ENCODE results near the gene GPC6. TPM values are rescaled to one million over a fixed set of nuclear protein-coding genes. Genes with fewer than 3 reads are reported as not detected.

GPC6 gene
- total and polyA plus RNA-seq, 9 of the 15 experiments (the other 6 are each of a cell fraction or from before 2014, with no cell fraction given) = under 0.01 to 0.20 (median 0.01) TPM; not detected in 4

GRCh38 chr13:94093652-94094315 lies 867.2 kb downstream of the GPC6 start:
- in situ Hi-C loops (cut with MboI) (no loop called here), intact Hi-C loops (cut with micrococcal nuclease) (no loop called here)
- CTCF ChIA-PET (ENCODE audit: low intra/inter-chr PET ratio) = no interaction called here
- no peaks in the 10 kb centered on the region for H3K36me3 ChIP-seq (ENCODE audit: control insufficient read depth, insufficient read depth, low read length)
- H3K4me1 ChIP-seq (replicated peaks in 1 of 2; ENCODE audit: control insufficient read depth in 2 of 2, insufficient read depth in 2 of 2, low read length in 2 of 2) = no peaks in the 10 kb centered on the region
- H3K9me1 ChIP-seq (ENCODE audit: control insufficient read depth, insufficient read depth, low read length) = no peaks in the 10 kb centered on the region
- BruUV-seq (replicated peaks) = no TSS peak
- WGBS (ENCODE audit: insufficient coverage, low coverage, missing lambda C conversion rate) = 0% methylated on average over 2 of the region's 2 CpGs
- ATAC-seq (no peak), FAIRE-seq (no peak), DNase-seq (ENCODE audit: extremely low read depth in 1 of 4, low spot score in 3 of 4) (no peak)
- POLR2A ChIA-PET = no interaction called here
- H3K9me3 ChIP-seq (replicated peaks; ENCODE audit: control insufficient read depth, insufficient read depth, low read depth, low read length) = no peaks in the 10 kb centered on the region
- H3K79me2 ChIP-seq (ENCODE audit: control insufficient read depth, insufficient read depth, low read length) = no peaks in the 10 kb centered on the region
- no peaks in the 10 kb centered on the region for H4K20me1 ChIP-seq (replicated peaks; ENCODE audit: control insufficient read depth, insufficient read depth, low read length)
- H3K4me2 ChIP-seq (ENCODE audit: insufficient read depth, low read length) = no peak overlapping the region
- no peak overlapping the region for H3K27ac ChIP-seq (ENCODE audit: extremely low read depth, low read depth, low read length)
- H3K9ac ChIP-seq (ENCODE audit: insufficient read depth in 1 of 2, low read depth in 2 of 2, low read length in 2 of 2) = no peak overlapping the region
- no peak overlapping the region for H3K4me3 ChIP-seq
- no peak overlapping the region for H2AFZ ChIP-seq (ENCODE audit: low read depth, low read length)
- H3K27me3 ChIP-seq (ENCODE audit: control insufficient read depth in 2 of 2, insufficient read depth in 2 of 2, low read length in 2 of 2) = no peaks in the 10 kb centered on the region
- no peak for TF ChIP-seq ETS1 (conservative IDR thresholded peaks at IDR 0.05; ENCODE audit: control insufficient read depth, low read depth, low read length)
- no peak for TF ChIP-seq NR2F6 (CRISPR knock-in tag; IDR thresholded peaks at IDR 0.05)
- no peak for TF ChIP-seq BMI1 (IDR thresholded peaks at IDR 0.05; ENCODE audit: low read length)
- TF ChIP-seq ZNF311 (CRISPR knock-in tag; IDR thresholded peaks at IDR 0.05) = no peak
- TF ChIP-seq CHAMP1 (IDR thresholded peaks at IDR 0.05) = no peak
- no peak for TF ChIP-seq DMBX1 (CRISPR knock-in tag; IDR thresholded peaks at IDR 0.05; ENCODE audit: borderline replicate concordance)
- TF ChIP-seq NCOR1 (IDR thresholded peaks at IDR 0.05) = no peak
- TF ChIP-seq HDAC1 (IDR thresholded peaks at IDR 0.05) = no peak
- TF ChIP-seq ILF3 (IDR thresholded peaks at IDR 0.05; ENCODE audit: borderline replicate concordance) = no peak
- TF ChIP-seq FUS (optimal IDR thresholded peaks at IDR 0.05; ENCODE audit: low read depth, low read length) = no peak
- no peak for TF ChIP-seq ZNF354B (CRISPR knock-in tag; IDR thresholded peaks at IDR 0.05)
- TF ChIP-seq UBTF (IDR thresholded peaks at IDR 0.05; ENCODE audit: borderline replicate concordance in 1 of 2, low read depth in 2 of 2, low read length in 2 of 2) = no peak
- TF ChIP-seq RAD21 (CRISPR knock-in tag; conservative IDR thresholded peaks at IDR 0.05 in 1 of 2, IDR thresholded peaks at IDR 0.05 in 1 of 2) = no peak
- TF ChIP-seq NCOA1 (IDR thresholded peaks at IDR 0.05; ENCODE audit: low read depth) = no peak
- TF ChIP-seq ZNF639 (CRISPR knock-in tag; conservative IDR thresholded peaks at IDR 0.05 in 1 of 2, IDR thresholded peaks at IDR 0.05 in 1 of 2) = no peak
